H1 (cell line): ENCODE measurements around the gene LY86. TPM values are rescaled to one million over a fixed set of nuclear protein-coding genes. Genes with fewer than 3 reads are reported as not detected.

Experiments used
- CTCF ChIA-PET: fragments of 300-600 bp; sonication (Branson Sonifier 250); formaldehyde crosslinking; loops from one replicate; lab custom pipeline; 2021; ENCODE audit not compliant: partially characterized antibody; lab: Charles Lee
- POLR2A ChIA-PET: fragments of 300-600 bp; sonication (Branson Sonifier 250); formaldehyde crosslinking; loops from one replicate; lab custom pipeline; 2021; ENCODE audit warnings: inconsistent platforms; ENCODE audit not compliant: partially characterized antibody; lab: Charles Lee
- DNase-seq, 2 experiments: peaks; one replicate each; pipeline versions ENCODE4 v3.0.0 to v3.0.0-alpha.2; 2010 to 2022; ENCODE audit warnings: low spot score in 2 of 2, low read depth in 1 of 2, mixed read lengths in 1 of 2
- FAIRE-seq: peaks from 2 replicates; lab custom pipeline; 2011; peaks lifted over from hg19 to GRCh38; lab: Jason Lieb, UNC
- H2AFZ ChIP-seq: 2 replicates; pipeline ENCODE4 v1.8.1; 2012; ENCODE audit warnings: low read length, inconsistent platforms
- H2AK5ac ChIP-seq: 2 replicates; pipeline ENCODE4 v1.6.1; 2013; ENCODE audit warnings: low read depth, low read length
- H2BK120ac ChIP-seq: replicated peaks from 2 replicates; pipeline ENCODE3; 2013; ENCODE audit warnings: low read depth, low read length, inconsistent platforms
- H2BK12ac ChIP-seq: 2 replicates; pipeline ENCODE4 v1.6.1; 2013; ENCODE audit warnings: low read depth, low read length
- H2BK15ac ChIP-seq: 2 replicates; pipeline ENCODE4 v1.6.1; 2013; ENCODE audit warnings: low read length
- H2BK20ac ChIP-seq: 2 replicates; pipeline ENCODE4 v1.6.1; 2013; ENCODE audit warnings: low read length
- H2BK5ac ChIP-seq: 2 replicates; pipeline ENCODE4 v1.6.1; 2013; ENCODE audit warnings: low read depth, low read length
- H3K14ac ChIP-seq: 2 replicates; pipeline ENCODE4 v1.6.1; 2013; ENCODE audit warnings: inconsistent platforms; ENCODE audit not compliant: insufficient read length
- H3K18ac ChIP-seq: 2 replicates; pipeline ENCODE4 v1.6.1; 2013; ENCODE audit warnings: low read length; ENCODE audit errors: extremely low read depth
- H3K23ac ChIP-seq: 2 replicates; pipeline ENCODE4 v1.6.1; 2013; ENCODE audit warnings: inconsistent platforms; ENCODE audit not compliant: insufficient read length
- H3K23me2 ChIP-seq: 2 replicates; pipeline ENCODE4 v1.6.1; 2013; ENCODE audit warnings: low read depth, low read length
- H3K27ac ChIP-seq: 2 replicates; pipeline ENCODE4 v1.6.1; 2011; ENCODE audit warnings: low read depth, low read length, inconsistent platforms
- H3K27me3 ChIP-seq, 4 experiments: replicated peaks in 1 of 4; 1 replicate in 1 of 4; 2 replicates in 3 of 4; pipeline versions ENCODE4 v1.6.1 to v1.8.1; 2011 to 2013; ENCODE audit warnings: low read length in 3 of 4, mild to moderate bottlenecking in 3 of 4, inconsistent platforms in 2 of 4, mixed read lengths in 2 of 4, moderate library complexity in 1 of 4; ENCODE audit not compliant: control insufficient read depth in 3 of 4, insufficient read depth in 3 of 4; ENCODE audit errors: extremely low read depth in 1 of 4
- H3K36me3 ChIP-seq, 4 experiments: 2 replicates each; pipeline versions ENCODE4 v1.6.1 to v1.8.1; 2011 to 2013; ENCODE audit warnings: mild to moderate bottlenecking in 4 of 4, low read length in 3 of 4, moderate library complexity in 2 of 4, control low read depth in 1 of 4, inconsistent platforms in 1 of 4; ENCODE audit not compliant: insufficient read depth in 4 of 4, control insufficient read depth in 2 of 4
- H3K4ac ChIP-seq: replicated peaks from 2 replicates; pipeline ENCODE3; 2013; ENCODE audit warnings: low read length, low read depth, mixed read lengths, inconsistent platforms; ENCODE audit not compliant: insufficient read length
- H3K4me1 ChIP-seq, 4 experiments: replicated peaks in 1 of 4; 1 replicate in 1 of 4; 2 replicates in 3 of 4; pipeline versions ENCODE4 v1.6.1 to v1.8.1; 2011 to 2013; ENCODE audit warnings: low read length in 3 of 4, inconsistent platforms in 2 of 4, mixed read lengths in 1 of 4; ENCODE audit not compliant: insufficient read depth in 4 of 4, control insufficient read depth in 3 of 4
- H3K4me2 ChIP-seq, 2 experiments: 2 replicates each; pipeline versions ENCODE4 v1.6.1 to v1.8.1; 2011 to 2013; ENCODE audit warnings: low read depth in 2 of 2, low read length in 2 of 2, control low read depth in 1 of 2, inconsistent platforms in 1 of 2, mild to moderate bottlenecking in 1 of 2; ENCODE audit not compliant: insufficient read depth in 1 of 2
- H3K4me3 ChIP-seq, 4 experiments: fragments of 200-600, 300-600 bp in 1 of 4; sonication (generic), shearing (Covaris generic), sonication (Bioruptor Twin) in 1 of 4; 2 replicates each; pipeline versions ENCODE4 v1.5.1 to v1.8.1; 2011 to 2016; ENCODE audit warnings: low read length in 4 of 4, low read depth in 3 of 4, control low read depth in 2 of 4, inconsistent platforms in 2 of 4, mild to moderate bottlenecking in 2 of 4, mixed read lengths in 1 of 4, moderate library complexity in 1 of 4; ENCODE audit not compliant: insufficient read depth in 2 of 4; ENCODE audit errors: extremely low read depth in 1 of 4
- H3K56ac ChIP-seq: replicated peaks from 2 replicates; pipeline ENCODE3; 2013; ENCODE audit warnings: low read depth, mild to moderate bottlenecking, mixed read lengths, low read length, inconsistent platforms; ENCODE audit not compliant: insufficient read length
- H3K79me1 ChIP-seq: 2 replicates; pipeline ENCODE4 v1.6.1; 2013; ENCODE audit warnings: low read depth, low read length, control low read depth
- H3K79me2 ChIP-seq, 2 experiments: 2 replicates each; pipeline versions ENCODE4 v1.6.1 to v1.8.1; 2012 to 2013; ENCODE audit warnings: low read length in 2 of 2, mild to moderate bottlenecking in 2 of 2, inconsistent platforms in 1 of 2; ENCODE audit not compliant: insufficient read depth in 2 of 2, control insufficient read depth in 1 of 2
- H3K9ac ChIP-seq, 4 experiments: replicated peaks in 1 of 4; 1 replicate in 1 of 4; 2 replicates in 3 of 4; pipeline versions ENCODE4 v1.6.1 to v1.8.1; 2011 to 2013; ENCODE audit warnings: low read depth in 3 of 4, low read length in 3 of 4, control low read depth in 2 of 4, mild to moderate bottlenecking in 2 of 4, moderate library complexity in 2 of 4, inconsistent platforms in 1 of 4; ENCODE audit errors: extremely low read depth in 1 of 4
- H3K9me3 ChIP-seq, 2 experiments: 2 replicates each; pipeline versions ENCODE4 v1.6.1 to v1.8.1; 2012 to 2013; ENCODE audit warnings: mild to moderate bottlenecking in 2 of 2, moderate library complexity in 2 of 2, control low read depth in 1 of 2, inconsistent platforms in 1 of 2, low read depth in 1 of 2, low read length in 1 of 2, mixed read lengths in 1 of 2; ENCODE audit not compliant: insufficient read depth in 2 of 2
- H4K20me1 ChIP-seq, 2 experiments: replicated peaks in 1 of 2; 2 replicates each; pipeline versions ENCODE3 to v1.8.1; 2011 to 2013; ENCODE audit warnings: inconsistent platforms in 2 of 2, low read length in 2 of 2, mild to moderate bottlenecking in 1 of 2; ENCODE audit not compliant: insufficient read depth in 2 of 2, control insufficient read depth in 1 of 2
- H4K5ac ChIP-seq: 2 replicates; pipeline ENCODE4 v1.6.1; 2013; ENCODE audit warnings: low read length, low read depth, mixed read lengths, inconsistent platforms; ENCODE audit not compliant: insufficient read length
- H4K8ac ChIP-seq: 2 replicates; pipeline ENCODE4 v1.8.0; 2013; ENCODE audit warnings: mild to moderate bottlenecking, moderate library complexity, low read length, inconsistent platforms; ENCODE audit not compliant: insufficient read depth; ENCODE audit errors: extremely low read depth
- H4K91ac ChIP-seq: replicated peaks from 2 replicates; pipeline ENCODE3; 2013; ENCODE audit warnings: low read length, mixed read lengths, inconsistent platforms; ENCODE audit not compliant: insufficient read length
- BCL11A ChIP-seq, 2 experiments: IDR thresholded peaks; one replicate each; pipeline ENCODE4 v1.6.1; 2011; ENCODE audit warnings: low read depth in 2 of 2, low read length in 2 of 2, mild to moderate bottlenecking in 2 of 2
- BRCA1 ChIP-seq: IDR thresholded peaks from 2 replicates; pipeline ENCODE4 v1.6.1; 2012; ENCODE audit warnings: low read depth, low read length, improper control_type of control experiment
- EGR1 ChIP-seq: IDR thresholded peaks from 2 replicates; pipeline ENCODE4 v1.6.1; 2011; ENCODE audit warnings: low read depth, low read length, borderline replicate concordance
- GTF2F1 ChIP-seq: IDR thresholded peaks from 2 replicates; pipeline ENCODE4 v1.6.1; 2012; ENCODE audit warnings: low read depth, low read length, improper control_type of control experiment, borderline replicate concordance
- KDM4A ChIP-seq: IDR thresholded peaks from one replicate; pipeline ENCODE4 v1.7.1; 2012; ENCODE audit warnings: low read depth, mild to moderate bottlenecking, moderate library complexity, low read length, inconsistent platforms; ENCODE audit not compliant: severe bottlenecking
- POLR2AphosphoS5 ChIP-seq: IDR thresholded peaks from 2 replicates; pipeline ENCODE4 v1.6.1; 2011; ENCODE audit warnings: low read depth, low read length
- TAF7 ChIP-seq: optimal IDR thresholded peaks from 2 replicates; pipeline ENCODE3; 2011; ENCODE audit warnings: low read depth, mild to moderate bottlenecking, inconsistent platforms, low read length, moderate library complexity, borderline replicate concordance
- TEAD4 ChIP-seq: IDR thresholded peaks from 2 replicates; pipeline ENCODE4 v1.6.1; 2012; ENCODE audit warnings: low read depth, low read length, inconsistent platforms, mixed read lengths
- WGBS, 2 experiments: shearing (Covaris generic) in 1 of 2; methylation state at CpG; one replicate each; pipeline versions ENCODE4 v1.1.6 to v1.1.7; 2013 to 2015; ENCODE audit warnings: low lambda C conversion rate in 2 of 2, mixed read lengths in 2 of 2, inconsistent platforms in 1 of 2, low coverage in 1 of 2, missing lambda C conversion rate in 1 of 2; ENCODE audit not compliant: insufficient replicate concordance in 2 of 2, insufficient coverage in 1 of 2, insufficient read length in 1 of 2; ENCODE audit errors: extremely low coverage in 1 of 2, missing lambda C conversion rate in 1 of 2; 5-methylcytosine and 5-hydroxymethylcytosine counted together
- polyA plus RNA-seq, 7 experiments: library from polyadenylated mRNA; depleted of rRNA in 3 of 7; stranded (reverse) in 5 of 7; unstranded in 2 of 7; fragments of >200 nt in 5 of 7; fragments of 200-250 nt in 2 of 7; gene quantifications; 1 replicate in 5 of 7; 2 replicates in 1 of 7; 4 replicates in 1 of 7; pipeline versions ENCODE4 v1.2.1 to v1.2.3, GENCODE V29; 2011 to 2013; ENCODE audit warnings: missing spikeins in 2 of 7, mixed read lengths in 2 of 7
- total RNA-seq: library from RNA; stranded (reverse); fragmentation: NEBNext Ultra II Directional; extraction: Animal tissue kit (Norgen Biotek cat#: 25700); gene quantifications from 2 replicates; pipeline ENCODE4 v1.2.1, GENCODE V29; 2021

LY86 gene
- total and polyA plus RNA-seq, 2 of the 8 experiments (the other 6 are each of a cell fraction or from before 2014, with no cell fraction given): not detected

DNA sequence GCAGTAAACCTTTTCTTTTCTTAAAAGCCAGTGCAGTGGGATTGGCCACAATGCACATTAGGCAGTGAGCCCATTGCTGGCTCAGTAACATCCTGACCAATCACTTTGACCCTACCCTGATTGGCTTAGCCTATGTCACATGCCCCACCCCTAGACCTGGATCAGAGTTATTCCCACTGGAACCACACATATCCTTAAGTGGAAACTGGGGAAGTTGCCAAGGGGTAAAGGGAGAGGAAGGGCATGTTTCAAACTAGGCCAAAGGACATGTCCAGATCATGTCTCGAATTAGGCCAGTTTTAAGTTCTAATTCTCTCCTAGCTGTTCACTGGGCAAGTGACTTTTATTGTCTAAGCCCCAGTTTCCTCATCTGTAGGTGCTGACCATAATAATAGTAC, 69.3 kb downstream of the LY86 start:
- H4K20me1 ChIP-seq: no peaks in the 10 kb centered on the region
- no peaks in the 10 kb centered on the region for H3K36me3 ChIP-seq
- no peak overlapping the region for H4K91ac ChIP-seq
- H2BK20ac ChIP-seq: peak overlapping the region; percentile 29; the same call in 1 of the 2 replicates
- no peaks in the 10 kb centered on the region; the same call in 1 of the 2 replicates for H3K23me2 ChIP-seq
- no peak overlapping the region for H2AFZ ChIP-seq
- no peak overlapping the region for H3K9ac ChIP-seq
- no peaks in the 10 kb centered on the region; the same call in 1 of the 2 replicates for H3K79me1 ChIP-seq
- peaks cover 0 to 6% of the 10 kb centered on the region in 2 experiments; a peak in 1 of 4 replicates for H3K9me3 ChIP-seq
- no peak overlapping the region for H3K23ac ChIP-seq
- no peak overlapping the region for H3K4ac ChIP-seq
- H3K56ac ChIP-seq: no peak overlapping the region
- no peak for TF ChIP-seq BRCA1
- no peak for TF ChIP-seq TAF7
- TF ChIP-seq TEAD4: no peak
- no peak for TF ChIP-seq BCL11A (IDR thresholded peaks at IDR 0.05; ENCODE audit: low read depth in 2 of 2, low read length in 2 of 2)
- TF ChIP-seq EGR1: no peak
- no peak for TF ChIP-seq KDM4A
- TF ChIP-seq POLR2AphosphoS5: no peak
- no peak for TF ChIP-seq GTF2F1
- no peak overlapping the region for H2BK12ac ChIP-seq
- H3K4me1 ChIP-seq: 0 out of 7 replicates have a peak, but pooled peaks cover 0 to 3% (median 0%) of the 10 kb centered on the region in 4 experiments
- no peak overlapping the region for H2AK5ac ChIP-seq
- H3K4me2 ChIP-seq: no peak overlapping the region
- H3K27me3 ChIP-seq: peaks cover 0 to 12% (median 3%) of the 10 kb centered on the region in 4 experiments; a peak in 4 of 7 replicates
- no peak overlapping the region for H3K18ac ChIP-seq
- H3K79me2 ChIP-seq: no peaks in the 10 kb centered on the region
- CTCF ChIA-PET: interaction anchor here (1.3 to 1.5 kb wide), 2 partner anchors 19 to 21 kb away, joined by 3 to 4 read pairs; no protein-coding TSS in a partner anchor
- no peak overlapping the region for H3K14ac ChIP-seq
- no peak overlapping the region for H2BK120ac ChIP-seq
- FAIRE-seq (no peak), DNase-seq (no peak)
- POLR2A ChIA-PET: no interaction called here
- no peak overlapping the region for H3K4me3 ChIP-seq
- no peak overlapping the region for H2BK15ac ChIP-seq
- H4K5ac ChIP-seq: no peak overlapping the region
- H3K27ac ChIP-seq: 0 out of 2 replicates have a peak overlapping the region, but pooled peaks have one; percentile 23
- WGBS, 2 experiments: 100% methylated on average over 1 of the region's 1 CpG; no CpG with 5 or more reads in 1 of the 2 experiments
- H2BK5ac ChIP-seq: peak overlapping the region; percentile 38; the same call in 1 of the 2 replicates
- H4K8ac ChIP-seq: no peak overlapping the region
